Nephron (organoid): ENCODE results near the gene ZNF678.

Experiments
- H3K27ac Mint-ChIP-seq, 3 experiments: 2 replicates each; pipeline ENCODE4 v1.8.0; 2020; ENCODE audit warnings: mixed read lengths in 3 of 3, mild to moderate bottlenecking in 2 of 3, moderate library complexity in 1 of 3
- H3K27me3 Mint-ChIP-seq: 2 replicates; pipeline ENCODE4 v1.8.0; 2021; ENCODE audit warnings: low read depth, mild to moderate bottlenecking, moderate library complexity, mixed read lengths
- H3K36me3 Mint-ChIP-seq: 2 replicates; pipeline ENCODE4 v1.8.0; 2020; ENCODE audit warnings: low read depth, mixed read lengths
- H3K4me1 Mint-ChIP-seq: 2 replicates; pipeline ENCODE4 v1.8.0; 2020; ENCODE audit warnings: mixed read lengths
- H3K4me3 Mint-ChIP-seq, 3 experiments: 2 replicates each; pipeline ENCODE4 v1.8.0; 2020; ENCODE audit warnings: mild to moderate bottlenecking in 3 of 3, mixed read lengths in 3 of 3, moderate library complexity in 2 of 3
- H3K9me3 Mint-ChIP-seq: 2 replicates; pipeline ENCODE4 v1.8.0; 2020; ENCODE audit warnings: mixed read lengths
- TF ChIP-seq, protein P1 (sequence below), 3 experiments: fragments of 200-600 bp; sonication (generic); IDR thresholded peaks; one replicate each; pipeline ENCODE4 v1.5.0; 2021; ENCODE audit warnings: antibody characterized with exemption in 3 of 3; ENCODE audit not compliant: unreplicated experiment in 3 of 3

The ZNF678 gene

DNA sequence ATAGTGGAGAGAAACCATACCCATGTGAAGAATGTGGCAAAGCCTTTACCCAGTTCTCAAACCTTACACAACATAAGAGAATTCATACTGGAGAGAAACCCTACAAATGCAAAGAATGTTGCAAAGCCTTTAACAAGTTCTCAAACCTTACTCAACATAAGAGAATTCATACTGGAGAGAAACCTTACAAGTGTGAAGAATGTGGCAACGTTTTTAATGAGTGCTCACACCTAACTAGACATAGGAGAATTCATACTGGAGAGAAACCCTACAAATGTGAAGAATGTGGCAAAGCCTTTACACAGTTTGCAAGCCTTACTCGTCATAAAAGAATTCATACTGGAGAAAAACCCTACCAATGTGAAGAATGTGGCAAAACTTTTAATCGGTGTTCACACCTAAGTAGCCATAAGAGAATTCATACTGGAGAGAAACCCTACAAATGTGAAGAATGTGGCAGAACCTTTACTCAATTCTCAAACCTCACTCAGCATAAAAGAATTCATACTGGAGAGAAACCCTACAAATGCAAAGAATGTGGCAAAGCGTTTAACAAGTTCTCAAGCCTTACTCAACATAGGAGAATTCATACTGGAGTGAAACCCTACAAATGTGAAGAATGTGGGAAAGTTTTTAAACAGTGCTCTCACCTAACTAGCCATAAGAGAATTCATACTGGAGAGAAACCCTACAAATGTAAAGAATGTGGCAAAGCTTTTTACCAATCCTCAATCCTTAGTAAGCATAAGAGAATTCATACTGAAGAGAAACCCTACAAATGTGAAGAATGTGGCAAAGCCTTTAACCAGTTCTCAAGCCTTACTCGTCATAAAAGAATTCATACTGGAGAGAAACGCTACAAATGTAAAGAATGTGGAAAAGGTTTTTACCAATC is 91.7 kb downstream of the ZNF678 start:
- peaks cover 95% of the 10 kb centered on the region for H3K36me3 Mint-ChIP-seq
- no peaks in the 10 kb centered on the region for H3K4me1 Mint-ChIP-seq
- H3K9me3 Mint-ChIP-seq, result peaks cover 75% of the 10 kb centered on the region
- TF ChIP-seq, protein P1, sequence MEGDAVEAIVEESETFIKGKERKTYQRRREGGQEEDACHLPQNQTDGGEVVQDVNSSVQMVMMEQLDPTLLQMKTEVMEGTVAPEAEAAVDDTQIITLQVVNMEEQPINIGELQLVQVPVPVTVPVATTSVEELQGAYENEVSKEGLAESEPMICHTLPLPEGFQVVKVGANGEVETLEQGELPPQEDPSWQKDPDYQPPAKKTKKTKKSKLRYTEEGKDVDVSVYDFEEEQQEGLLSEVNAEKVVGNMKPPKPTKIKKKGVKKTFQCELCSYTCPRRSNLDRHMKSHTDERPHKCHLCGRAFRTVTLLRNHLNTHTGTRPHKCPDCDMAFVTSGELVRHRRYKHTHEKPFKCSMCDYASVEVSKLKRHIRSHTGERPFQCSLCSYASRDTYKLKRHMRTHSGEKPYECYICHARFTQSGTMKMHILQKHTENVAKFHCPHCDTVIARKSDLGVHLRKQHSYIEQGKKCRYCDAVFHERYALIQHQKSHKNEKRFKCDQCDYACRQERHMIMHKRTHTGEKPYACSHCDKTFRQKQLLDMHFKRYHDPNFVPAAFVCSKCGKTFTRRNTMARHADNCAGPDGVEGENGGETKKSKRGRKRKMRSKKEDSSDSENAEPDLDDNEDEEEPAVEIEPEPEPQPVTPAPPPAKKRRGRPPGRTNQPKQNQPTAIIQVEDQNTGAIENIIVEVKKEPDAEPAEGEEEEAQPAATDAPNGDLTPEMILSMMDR (IDR thresholded peaks at IDR 0.05; ENCODE audit: unreplicated experiment in 3 of 3), result no peak
- H3K27ac Mint-ChIP-seq, result no peak overlapping the region
- H3K4me3 Mint-ChIP-seq, result no peak overlapping the region
- H3K27me3 Mint-ChIP-seq, result no peaks in the 10 kb centered on the region

- no peaks in the 10 kb centered on the region for H3K4me1 Mint-ChIP-seq
- peaks cover 95% of the 10 kb centered on the region for H3K36me3 Mint-ChIP-seq
- H3K9me3 Mint-ChIP-seq, result peaks cover 80% of the 10 kb centered on the region
- H3K4me3 Mint-ChIP-seq, result no peak overlapping the region
- no peak overlapping the region for H3K27ac Mint-ChIP-seq
- H3K27me3 Mint-ChIP-seq, result peaks cover 4% of the 10 kb centered on the region
- TF ChIP-seq, protein P1 (IDR thresholded peaks at IDR 0.05; ENCODE audit: unreplicated experiment in 3 of 3), result no peak
These were observed 98.1 kb downstream of the ZNF678 start for GRCh38 chr1:227661495-227661894.

- H3K9me3 Mint-ChIP-seq, result peaks cover 81% of the 10 kb centered on the region
- H3K27me3 Mint-ChIP-seq, result peaks cover 4% of the 10 kb centered on the region
- TF ChIP-seq, protein P1 (IDR thresholded peaks at IDR 0.05; ENCODE audit: unreplicated experiment in 3 of 3), result no peak
- no peak overlapping the region for H3K4me3 Mint-ChIP-seq
- no peak overlapping the region for H3K27ac Mint-ChIP-seq
- peaks cover 91% of the 10 kb centered on the region for H3K36me3 Mint-ChIP-seq
- no peaks in the 10 kb centered on the region for H3K4me1 Mint-ChIP-seq
These were observed 99.6 kb downstream of the ZNF678 start for GRCh38 chr1:227662933-227663332.

GRCh38 chr1:227666286-227666685 is 102.9 kb downstream of the ZNF678 start:
- Mint-ChIP-seq H3K4me3 (no peak overlapping the region), H3K4me1 (no peaks in the 10 kb centered on the region), H3K27me3 (peaks cover 4% of the 10 kb centered on the region), H3K36me3 (peaks cover 71% of the 10 kb centered on the region), H3K9me3 (peaks cover 79% of the 10 kb centered on the region), H3K27ac (no peak overlapping the region)
- TF ChIP-seq, protein P1 (IDR thresholded peaks at IDR 0.05; ENCODE audit: unreplicated experiment in 3 of 3), result no peak

DNA sequence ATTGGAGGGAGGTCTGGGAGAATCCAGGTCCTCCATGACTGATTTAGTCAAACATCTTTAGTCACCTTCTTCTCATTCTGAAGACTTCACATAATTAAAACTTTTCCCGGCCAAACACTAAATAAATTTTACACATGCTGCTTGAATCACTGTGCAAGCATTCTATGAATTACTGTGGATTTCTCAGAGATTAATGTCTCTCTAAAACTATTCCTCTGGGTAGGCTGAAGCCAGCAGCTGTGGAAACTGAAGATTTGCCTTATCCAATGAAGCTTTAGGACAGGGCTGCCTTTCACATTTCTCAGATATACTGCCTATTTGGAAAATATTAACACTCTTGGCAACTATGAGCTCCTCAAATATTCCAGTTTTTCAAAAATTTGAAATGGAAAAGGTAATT is 110.1 kb downstream of the ZNF678 start:
- H3K9me3 Mint-ChIP-seq, result peaks cover 65% of the 10 kb centered on the region
- TF ChIP-seq, protein P1 (IDR thresholded peaks at IDR 0.05; ENCODE audit: unreplicated experiment in 3 of 3), result no peak

GRCh38 chr1:227685807-227686206 is 122.5 kb downstream of the ZNF678 start:
- Mint-ChIP-seq H3K9me3 (peaks cover 51% of the 10 kb centered on the region), H3K36me3 (no peaks in the 10 kb centered on the region), H3K27me3 (no peaks in the 10 kb centered on the region), H3K4me3 (no peak overlapping the region), H3K4me1 (no peaks in the 10 kb centered on the region), H3K27ac (no peak overlapping the region)
- TF ChIP-seq, protein P1 (IDR thresholded peaks at IDR 0.05; ENCODE audit: unreplicated experiment in 3 of 3), result no peak

More for the DNA sequence above, 110.1 kb downstream of the ZNF678 start:
- Mint-ChIP-seq H3K4me1 (no peaks in the 10 kb centered on the region), H3K27ac (no peak overlapping the region), H3K27me3 (no peaks in the 10 kb centered on the region), H3K4me3 (no peak overlapping the region), H3K36me3 (peaks cover 32% of the 10 kb centered on the region)
